IMR-90 (cell line): Measurements from ENCODE around the gene SERP2. TPM values are rescaled to one million over a fixed set of nuclear protein-coding genes. Genes with fewer than 3 reads are reported as not detected.

Experiments used
- ATAC-seq: fragments of 200-7000 bp; cut with Tn5 transposase; 2 replicates; pipeline ENCODE4 v1.9.1; 2020; ENCODE audit warnings: low read depth, mild to moderate bottlenecking, moderate library complexity
- BruUV-seq: library from RNA; stranded (reverse); fragments of 400-500 nt; replicated peaks from 2 replicates; lab custom pipeline; 2021; lab: Mats Ljungman, UMichigan
- CTCF ChIA-PET: fragments of 300-600 bp; formaldehyde crosslinking; extraction: SDS; loops from one replicate; lab custom pipeline; 2021; ENCODE audit warnings: antibody characterized with exemption; lab: Yijun Ruan, JAX
- POLR2A ChIA-PET: fragments of 300-600 bp; sonication (Branson Sonifier 250); formaldehyde crosslinking; loops from one replicate; lab custom pipeline; 2022; ENCODE audit warnings: antibody characterized with exemption; ENCODE audit not compliant: unreplicated experiment; lab: Charles Lee
- DNase-seq: peaks from one replicate; pipeline ENCODE4 v3.0.0; 2013
- H2AFZ ChIP-seq: replicated peaks from 2 replicates; pipeline ENCODE3; 2013; ENCODE audit warnings: low read length, mild to moderate bottlenecking; ENCODE audit not compliant: poor library complexity
- H2AK5ac ChIP-seq: 2 replicates; pipeline ENCODE4 v1.6.1; 2013; ENCODE audit warnings: low read depth, low read length, inconsistent platforms
- H2AK9ac ChIP-seq: replicated peaks from 2 replicates; pipeline ENCODE3; 2013; ENCODE audit warnings: mild to moderate bottlenecking, low read depth, low read length, moderate library complexity; ENCODE audit not compliant: poor library complexity
- H2BK120ac ChIP-seq: 2 replicates; pipeline ENCODE4 v1.6.1; 2013; ENCODE audit warnings: low read depth, low read length, inconsistent platforms
- H2BK15ac ChIP-seq: 3 replicates; pipeline ENCODE4 v1.6.1; 2013; ENCODE audit warnings: low read depth, low read length, inconsistent platforms
- H2BK20ac ChIP-seq: 2 replicates; pipeline ENCODE4 v1.6.1; 2013; ENCODE audit warnings: low read depth, mild to moderate bottlenecking, inconsistent platforms, low read length, moderate library complexity
- H2BK5ac ChIP-seq: 2 replicates; pipeline ENCODE4 v1.6.1; 2013; ENCODE audit warnings: mild to moderate bottlenecking, low read depth, low read length, inconsistent platforms; ENCODE audit not compliant: poor library complexity, severe bottlenecking
- H3K14ac ChIP-seq: replicated peaks from 2 replicates; pipeline ENCODE4 v1.6.1; 2013; ENCODE audit warnings: low read depth, low read length, inconsistent platforms
- H3K18ac ChIP-seq: 2 replicates; pipeline ENCODE4 v1.6.1; 2013; ENCODE audit warnings: low read depth, low read length, control low read depth
- H3K23ac ChIP-seq: 2 replicates; pipeline ENCODE4 v1.6.1; 2013; ENCODE audit warnings: low read depth, low read length, inconsistent platforms
- H3K27ac ChIP-seq: 2 replicates; pipeline ENCODE4 v1.5.1; 2013; ENCODE audit warnings: mild to moderate bottlenecking, control low read depth, low read length; ENCODE audit not compliant: insufficient read depth
- H3K27me3 ChIP-seq: 2 replicates; pipeline ENCODE4 v1.6.1; 2013; ENCODE audit warnings: low read length; ENCODE audit not compliant: control insufficient read depth, insufficient read depth
- H3K36me3 ChIP-seq: 2 replicates; pipeline ENCODE4 v1.6.1; 2013; ENCODE audit warnings: low read length, mixed read lengths; ENCODE audit not compliant: control insufficient read depth, insufficient read depth
- H3K4ac ChIP-seq: 2 replicates; pipeline ENCODE4 v1.6.1; 2013; ENCODE audit warnings: low read depth, low read length, inconsistent platforms
- H3K4me1 ChIP-seq: 2 replicates; pipeline ENCODE4 v1.6.1; 2013; ENCODE audit warnings: low read length, mixed read lengths; ENCODE audit not compliant: control insufficient read depth, insufficient read depth
- H3K4me2 ChIP-seq: 2 replicates; pipeline ENCODE4 v1.6.1; 2013; ENCODE audit warnings: low read depth, mild to moderate bottlenecking, control low read depth, low read length, moderate library complexity
- H3K4me3 ChIP-seq: 2 replicates; pipeline ENCODE4 v1.5.1; 2013; ENCODE audit warnings: low read depth, mild to moderate bottlenecking, control low read depth, low read length, moderate library complexity; ENCODE audit not compliant: insufficient read depth
- H3K56ac ChIP-seq: 2 replicates; pipeline ENCODE4 v1.6.1; 2013; ENCODE audit warnings: low read length, inconsistent platforms; ENCODE audit not compliant: insufficient read depth; ENCODE audit errors: extremely low read depth
- H3K79me1 ChIP-seq, 2 experiments: 2 replicates each; pipeline ENCODE4 v1.6.1; 2013; ENCODE audit warnings: low read length in 2 of 2, inconsistent platforms in 1 of 2, low read depth in 1 of 2
- H3K9ac ChIP-seq: 2 replicates; pipeline ENCODE4 v1.6.1; 2013; ENCODE audit warnings: low read depth, low read length, control low read depth
- H3K9me1 ChIP-seq: 2 replicates; pipeline ENCODE4 v1.6.1; 2013; ENCODE audit warnings: low read length, inconsistent platforms; ENCODE audit not compliant: insufficient read depth
- H3K9me3 ChIP-seq: 2 replicates; pipeline ENCODE4 v1.6.1; 2013; ENCODE audit warnings: low read length; ENCODE audit not compliant: control insufficient read depth, insufficient read depth
- H4K20me1 ChIP-seq: 2 replicates; pipeline ENCODE4 v1.6.1; 2013; ENCODE audit warnings: low read length, inconsistent platforms; ENCODE audit not compliant: insufficient read depth
- H4K5ac ChIP-seq: 2 replicates; pipeline ENCODE4 v1.6.1; 2013; ENCODE audit warnings: mild to moderate bottlenecking, low read depth, low read length, control low read depth
- H4K8ac ChIP-seq, 2 experiments: 2 replicates each; pipeline ENCODE4 v1.6.1; 2013; ENCODE audit warnings: low read depth in 2 of 2, low read length in 2 of 2, control low read depth in 1 of 2, inconsistent platforms in 1 of 2
- H4K91ac ChIP-seq: 2 replicates; pipeline ENCODE4 v1.6.1; 2013; ENCODE audit warnings: low read depth, low read length, inconsistent platforms; ENCODE audit not compliant: insufficient read depth
- BHLHE40 ChIP-seq: fragments of 150-350 bp; IDR thresholded peaks from 2 replicates; pipeline ENCODE4 v1.6.1; 2016; ENCODE audit warnings: mild to moderate bottlenecking, low read depth, low read length
- CEBPB ChIP-seq: IDR thresholded peaks from 2 replicates; pipeline ENCODE4 v1.6.1; 2012; ENCODE audit warnings: low read depth, low read length, improper control_type of control experiment
- CHD1 ChIP-seq: IDR thresholded peaks from 2 replicates; pipeline ENCODE4 v1.6.1; 2012; ENCODE audit warnings: low read depth, low read length, improper control_type of control experiment
- CTCF ChIP-seq: conservative IDR thresholded peaks from 2 replicates; pipeline ENCODE4 v1.5.1; 2012; ENCODE audit warnings: mild to moderate bottlenecking, low read depth, low read length, improper control_type of control experiment
- FOS ChIP-seq: fragments of 150-350 bp; IDR thresholded peaks from 2 replicates; pipeline ENCODE4 v1.6.1; 2016; ENCODE audit warnings: low read depth, low read length
- MAFK ChIP-seq: IDR thresholded peaks from 2 replicates; pipeline ENCODE4 v1.6.1; 2012; ENCODE audit warnings: low read depth, low read length, improper control_type of control experiment
- MAZ ChIP-seq: IDR thresholded peaks from 2 replicates; pipeline ENCODE4 v1.6.1; 2012; ENCODE audit warnings: low read depth, mild to moderate bottlenecking, low read length, improper control_type of control experiment, moderate library complexity, borderline replicate concordance
- MXI1 ChIP-seq: IDR thresholded peaks from 2 replicates; pipeline ENCODE4 v1.6.1; 2012; ENCODE audit warnings: low read depth, mild to moderate bottlenecking, low read length, moderate library complexity, borderline replicate concordance
- NFE2L2 ChIP-seq: fragments of 150-350 bp; IDR thresholded peaks from 2 replicates; pipeline ENCODE4 v1.6.1; 2016; ENCODE audit warnings: low read depth, mild to moderate bottlenecking, low read length
- POLR2A ChIP-seq: IDR thresholded peaks from 2 replicates; pipeline ENCODE4 v1.6.1; 2012; ENCODE audit warnings: mild to moderate bottlenecking, low read depth, low read length
- RAD21 ChIP-seq: IDR thresholded peaks from 2 replicates; pipeline ENCODE4 v1.6.1; 2012; ENCODE audit warnings: low read length, improper control_type of control experiment
- RCOR1 ChIP-seq: IDR thresholded peaks from 2 replicates; pipeline ENCODE4 v1.6.1; 2012; ENCODE audit warnings: mild to moderate bottlenecking, low read length, improper control_type of control experiment; ENCODE audit not compliant: insufficient replicate concordance
- RFX5 ChIP-seq: IDR thresholded peaks from 2 replicates; pipeline ENCODE4 v1.8.0; 2012; ENCODE audit warnings: low read depth, mild to moderate bottlenecking, low read length, moderate library complexity
- SMC3 ChIP-seq: fragments of 150-350 bp; IDR thresholded peaks from 2 replicates; pipeline ENCODE4 v1.6.1; 2016; ENCODE audit warnings: low read depth, mild to moderate bottlenecking, antibody characterized with exemption, low read length, moderate library complexity
- USF2 ChIP-seq: fragments of 150-350 bp; IDR thresholded peaks from 2 replicates; pipeline ENCODE4 v1.6.1; 2017; ENCODE audit warnings: mild to moderate bottlenecking, antibody characterized with exemption, low read length, low read depth
- whole genome bisulfite sequencing, 2 experiments: methylation state at CpG; one replicate each; pipeline versions ENCODE4 v1.1.5 to v1.1.7; 2013; ENCODE audit warnings: missing lambda C conversion rate in 2 of 2; ENCODE audit not compliant: insufficient read length in 1 of 2; ENCODE audit errors: extremely low coverage in 2 of 2; 5-methylcytosine and 5-hydroxymethylcytosine counted together
- dilution Hi-C: fragments of 300-500 bp; cut with HindIII; formaldehyde crosslinking; loops from one replicate; pipeline ENCODE4 v1.14.3; 2018; ENCODE audit warnings: low sequenced_read_pairs; ENCODE audit not compliant: unreplicated experiment
- in situ Hi-C: fragments of 300-500 bp; cut with MboI; formaldehyde crosslinking; loops from 3 replicates; pipeline ENCODE4 v1.14.3; 2019; ENCODE audit warnings: low sequenced_read_pairs, inconsistent platforms, mixed read lengths
- intact Hi-C: fragments of 100-400 bp; cut with micrococcal nuclease; formaldehyde crosslinking; loops from 2 replicates; pipeline ENCODE4 v1.10.0; 2022
- polyA plus RNA-seq, 3 experiments: library from polyadenylated mRNA; depleted of rRNA; stranded (reverse); fragments of >200 nt; gene quantifications; 2 replicates each; pipeline ENCODE4 v1.2.3, GENCODE V29; 2012; ENCODE audit warnings: low replicate concordance in 1 of 3
- total RNA-seq: library from RNA; depleted of rRNA; stranded (reverse); fragments of >200 nt; gene quantifications from 2 replicates; pipeline ENCODE4 v1.2.3, GENCODE V29; 2012
- TF ChIP-seq, protein P1 (sequence below): fragments of 150-350 bp; IDR thresholded peaks from 2 replicates; pipeline ENCODE4 v1.6.1; 2016; ENCODE audit warnings: low read depth, mild to moderate bottlenecking, low read length, moderate library complexity, borderline replicate concordance

The SERP2 gene
- total and polyA plus RNA-seq, 2 of the 4 experiments (the other 2 are of a cell fraction), result 0.54 to 1.4 TPM

DNA sequence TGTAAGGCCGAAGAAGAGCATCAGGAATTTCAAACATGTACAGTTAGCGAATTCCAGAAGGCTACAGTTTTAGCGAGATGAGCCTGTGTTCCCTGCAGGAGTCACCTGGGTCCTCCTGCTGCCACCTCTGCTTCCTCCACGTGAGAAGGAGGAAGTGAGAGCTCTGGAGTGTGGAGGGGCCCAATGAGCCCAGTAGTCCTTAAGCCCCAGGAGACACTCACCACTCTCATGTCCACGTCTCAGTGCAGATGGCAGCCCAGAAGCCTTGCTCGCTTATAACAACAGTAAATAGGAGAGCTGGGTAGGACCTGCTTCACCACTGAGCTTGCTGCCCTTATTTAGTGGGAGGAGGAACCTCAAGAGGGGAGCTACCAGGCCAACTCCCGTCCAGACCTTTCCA is 44.3 kb downstream of the SERP2 start:
- Histone ChIP-seq H2BK120ac (no peak overlapping the region), H3K27ac (no peak overlapping the region), H3K79me1 (no peaks in the 10 kb centered on the region), H2AK9ac (no peak overlapping the region), H3K9me3 (no peaks in the 10 kb centered on the region; the same call in 1 of the 2 replicates), H3K14ac (no peak overlapping the region), H2BK20ac (no peak overlapping the region), H3K4me2 (no peak overlapping the region), H3K23ac (no peak overlapping the region), H2BK15ac (no peak overlapping the region), H3K4me1 (peaks cover 3% of the 10 kb centered on the region), H4K91ac (no peak overlapping the region), H2AK5ac (no peak overlapping the region), H2AFZ (no peak overlapping the region), H3K27me3 (peaks cover 6% of the 10 kb centered on the region; the same call in 1 of the 2 replicates), H3K4ac (no peak overlapping the region), H2BK5ac (no peak overlapping the region), H3K4me3 (no peak overlapping the region), H3K9ac (no peak overlapping the region), H3K36me3 (no peaks in the 10 kb centered on the region), H3K18ac (no peak overlapping the region), H3K56ac (no peak overlapping the region), H4K5ac (no peak overlapping the region), H4K20me1 (no peaks in the 10 kb centered on the region), H3K9me1 (no peaks in the 10 kb centered on the region), H4K8ac (no peak overlapping the region)
- no TSS peak for BruUV-seq
- WGBS, 2 experiments, result no CpG with 5 or more reads among the region's 7 CpGs
- TF ChIP-seq POLR2A (no peak), SMC3 (no peak), FOS (no peak), CHD1 (no peak), CEBPB (no peak), MAFK (no peak), NFE2L2 (no peak), USF2 (no peak), RFX5 (no peak), RCOR1 (no peak), MAZ (no peak), CTCF (no peak), RAD21 (no peak), BHLHE40 (no peak), MXI1 (no peak)
- TF ChIP-seq, protein P1, sequence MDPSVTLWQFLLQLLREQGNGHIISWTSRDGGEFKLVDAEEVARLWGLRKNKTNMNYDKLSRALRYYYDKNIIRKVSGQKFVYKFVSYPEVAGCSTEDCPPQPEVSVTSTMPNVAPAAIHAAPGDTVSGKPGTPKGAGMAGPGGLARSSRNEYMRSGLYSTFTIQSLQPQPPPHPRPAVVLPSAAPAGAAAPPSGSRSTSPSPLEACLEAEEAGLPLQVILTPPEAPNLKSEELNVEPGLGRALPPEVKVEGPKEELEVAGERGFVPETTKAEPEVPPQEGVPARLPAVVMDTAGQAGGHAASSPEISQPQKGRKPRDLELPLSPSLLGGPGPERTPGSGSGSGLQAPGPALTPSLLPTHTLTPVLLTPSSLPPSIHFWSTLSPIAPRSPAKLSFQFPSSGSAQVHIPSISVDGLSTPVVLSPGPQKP, result no peak
- POLR2A ChIA-PET, result no interaction called here
- in situ Hi-C loops (no loop called here), dilution Hi-C loops (no loop called here), intact Hi-C loops (no loop called here)
- ATAC-seq (no peak), DNase-seq (no peak)
- CTCF ChIA-PET, result interaction anchor here (0.5 kb wide), 1 partner anchor 61 kb away, joined by 4 read pairs; no protein-coding TSS in a partner anchor
